Superior temporal gyrus (tissue), 1 donor: ENCODE measurements around the gene ICAM5.
A peak's percentile ranks its signal among the peaks of the same experiment; 100 is the strongest.
"Not testable (repeated sequence)": the region's sequence is repeated elsewhere in the genome, so short reads cannot be mapped to it uniquely, and the experiment has no call there.

ENCODE experiments used
- DNase-seq: peaks from one replicate; pipeline ENCODE4 v3.0.0-alpha.2; 2016; ENCODE audit errors: extremely low spot score

The ICAM5 gene

GRCh38 chr19:10269333-10270179 is 20.2 kb upstream of the ICAM5 start:
- peak; percentile 74 for DNase-seq

GRCh38 chr19:10270180-10270615 is 19.6 kb upstream of the ICAM5 start:
- DNase-seq: no peak

- DNase-seq: no peak
Observed at GRCh38 chr19:10270616-10271394, 18.9 kb upstream of the ICAM5 start, which contains the start of gene ICAM1. Gene ICAM1, plus strand, starts transcription at chr19:10271120. Its CDS starts 40 bp downstream, at chr19:10271160.

GRCh38 chr19:10271543-10272086 is 18.1 kb upstream of the ICAM5 start:
- no peak for DNase-seq

GRCh38 chr19:10274589-10274988 is 15.2 kb upstream of the ICAM5 start:
- no peak for DNase-seq

GRCh38 chr19:10277795-10278589 is 11.8 kb upstream of the ICAM5 start:
- no peak for DNase-seq

- no peak for DNase-seq
Observed at GRCh38 chr19:10278935-10279334, 10.8 kb upstream of the ICAM5 start.

- no peak for DNase-seq
Observed at GRCh38 chr19:10279737-10280442, 9.9 kb upstream of the ICAM5 start.

GRCh38 chr19:10282043-10282442 is 7.7 kb upstream of the ICAM5 start:
- DNase-seq: not testable (repeated sequence)

- DNase-seq: no peak
Observed at GRCh38 chr19:10283301-10284064, 6.3 kb upstream of the ICAM5 start.

GRCh38 chr19:10284065-10284959 is 5.4 kb upstream of the ICAM5 start:
- no peak for DNase-seq

GRCh38 chr19:10284960-10285278 is 4.8 kb upstream of the ICAM5 start:
- no peak for DNase-seq

GRCh38 chr19:10285393-10285792 is 4.4 kb upstream of the ICAM5 start:
- no peak for DNase-seq

GRCh38 chr19:10286803-10287737 is 2.7 kb upstream of the ICAM5 start, which contains the start of gene ICAM4:
Gene ICAM4, plus strand, starts transcription at chr19:10286955. Its CDS starts 58 bp downstream, at chr19:10287013.
- DNase-seq: no peak

- no peak for DNase-seq
Observed at GRCh38 chr19:10288662-10289166, 1.0 kb upstream of the ICAM5 start.

GRCh38 chr19:10289167-10289835 is 451 bp upstream of the ICAM5 start:
- peak; percentile 36 for DNase-seq

- no peak for DNase-seq
Observed at GRCh38 chr19:10290357-10290875, 664 bp downstream of the ICAM5 start.
